Activated gamma-delta T cell treated with anti-CD3 and anti-CD28 coated beads, Interleukin-2, amount 50 U/mL, for 16 hours (primary cell): Measurements from ENCODE around the gene UBE4B.
A peak's percentile ranks its signal among the peaks of the same experiment; 100 is the strongest.
"Not testable (repeated sequence)": the region's sequence is repeated elsewhere in the genome, so short reads cannot be mapped to it uniquely, and the experiment has no call there.

ENCODE experiments used
- DNase-seq: peaks from one replicate; pipeline ENCODE4 v3.0.0-alpha.2; 2020; ENCODE audit warnings: low read depth

The UBE4B gene

GRCh38 chr1:10032590-10033358 lies at the start of gene UBE4B:
Gene UBE4B, plus strand, starts transcription at chr1:10032958. Its CDS starts 713 bp downstream, at chr1:10033671.
- DNase-seq = peak; percentile 96

GRCh38 chr1:9984253-9984652 lies 48.5 kb upstream of the UBE4B start:
- no peak for DNase-seq

- DNase-seq = no peak
Observed at GRCh38 chr1:9985001-9985400, 47.8 kb upstream of the UBE4B start.

DNA sequence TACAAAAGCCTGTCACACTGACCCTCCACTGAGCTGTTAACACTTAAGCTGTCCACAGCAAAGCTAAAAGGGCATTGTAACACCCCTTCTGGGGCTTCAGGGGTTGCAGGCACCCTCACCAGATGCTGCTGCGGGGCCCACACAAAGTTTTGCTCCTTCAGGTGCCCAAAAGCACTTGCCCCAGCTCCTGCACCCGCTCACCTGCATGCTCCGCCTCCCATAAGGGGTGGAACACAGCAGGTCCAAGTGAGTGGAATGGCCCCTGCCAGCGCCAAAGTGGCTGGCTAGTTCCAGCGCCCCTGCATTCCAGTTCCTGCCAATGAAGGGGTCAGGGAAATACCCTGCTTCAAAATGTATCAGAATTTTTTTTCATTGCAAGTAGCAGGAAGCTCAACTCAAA lies 43.0 kb upstream of the UBE4B start:
- DNase-seq = no peak

GRCh38 chr1:9990944-9991343 lies 41.8 kb upstream of the UBE4B start:
- no peak for DNase-seq

DNA sequence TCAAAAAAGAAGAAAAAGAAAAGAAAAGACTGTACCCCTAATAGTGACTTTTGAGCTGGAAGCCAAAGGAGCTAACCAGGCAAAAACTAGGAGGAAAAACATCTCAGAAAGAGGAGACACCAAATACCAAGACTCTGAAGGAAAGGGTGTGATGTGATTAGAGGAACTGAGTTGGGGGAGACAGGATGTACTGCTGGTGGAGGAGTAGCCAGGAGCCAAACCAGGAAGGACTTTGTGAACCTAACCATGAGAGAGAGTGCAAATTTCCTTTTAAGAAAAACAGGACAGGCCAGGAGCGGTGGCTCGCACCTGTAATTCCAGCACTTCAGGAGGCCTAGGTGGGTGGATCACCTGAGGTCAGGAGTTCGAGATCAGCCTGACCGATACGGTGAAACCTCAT lies 39.8 kb upstream of the UBE4B start:
- no peak for DNase-seq

- no peak for DNase-seq
Observed at GRCh38 chr1:9993561-9994075, 39.1 kb upstream of the UBE4B start.

DNA sequence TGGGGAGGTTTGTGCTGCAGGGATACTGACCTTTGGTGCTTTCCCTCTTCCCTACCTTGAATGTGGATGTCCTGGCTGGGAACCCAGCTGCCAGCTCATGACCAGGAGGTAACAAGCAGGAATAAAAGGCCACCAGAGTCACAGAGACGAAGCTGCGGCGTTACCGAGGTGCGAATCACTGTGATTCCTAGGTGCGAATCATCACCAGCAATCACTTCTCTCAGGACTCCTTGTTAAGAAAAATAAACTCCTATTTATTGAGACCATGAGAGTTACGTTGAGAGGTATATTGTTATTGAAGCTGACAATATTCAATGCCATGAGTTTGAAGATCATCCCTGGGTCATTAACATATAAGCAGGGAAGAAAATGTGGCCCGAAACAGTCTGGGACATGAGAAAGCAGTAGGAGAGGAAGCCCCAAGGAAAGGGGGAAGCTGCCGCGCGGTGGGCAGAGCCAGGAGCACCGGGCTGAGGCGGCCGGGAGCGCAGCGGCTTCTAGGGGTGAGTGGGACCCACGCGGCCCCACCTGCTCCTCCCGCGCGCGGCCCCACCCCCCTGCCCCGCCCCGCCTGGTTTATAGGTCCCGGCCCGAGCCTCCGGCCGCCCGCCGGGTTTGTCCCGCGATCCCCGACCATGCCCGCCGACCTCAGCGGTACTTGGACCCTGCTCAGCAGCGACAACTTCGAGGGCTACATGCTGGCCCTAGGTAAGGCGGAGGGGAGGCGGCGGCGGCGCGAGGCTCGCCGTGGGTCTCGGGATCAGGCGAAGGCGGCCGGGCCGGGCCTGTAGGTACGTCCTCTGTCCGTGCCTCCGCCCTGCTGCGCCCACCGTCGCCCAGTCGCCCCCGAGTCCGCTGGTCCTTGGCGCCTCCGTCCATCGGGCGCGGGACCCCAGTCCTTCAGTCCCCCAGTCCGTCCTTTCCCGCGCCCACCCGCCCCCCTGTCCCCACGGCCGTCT lies 35.9 kb upstream of the UBE4B start, which contains the start of gene RBP7:
RBP7 (plus strand) TSS at position 605 of the 959 bp plus-strand sequence; CDS start at position 636, 31 bp downstream.
- DNase-seq = no peak

DNA sequence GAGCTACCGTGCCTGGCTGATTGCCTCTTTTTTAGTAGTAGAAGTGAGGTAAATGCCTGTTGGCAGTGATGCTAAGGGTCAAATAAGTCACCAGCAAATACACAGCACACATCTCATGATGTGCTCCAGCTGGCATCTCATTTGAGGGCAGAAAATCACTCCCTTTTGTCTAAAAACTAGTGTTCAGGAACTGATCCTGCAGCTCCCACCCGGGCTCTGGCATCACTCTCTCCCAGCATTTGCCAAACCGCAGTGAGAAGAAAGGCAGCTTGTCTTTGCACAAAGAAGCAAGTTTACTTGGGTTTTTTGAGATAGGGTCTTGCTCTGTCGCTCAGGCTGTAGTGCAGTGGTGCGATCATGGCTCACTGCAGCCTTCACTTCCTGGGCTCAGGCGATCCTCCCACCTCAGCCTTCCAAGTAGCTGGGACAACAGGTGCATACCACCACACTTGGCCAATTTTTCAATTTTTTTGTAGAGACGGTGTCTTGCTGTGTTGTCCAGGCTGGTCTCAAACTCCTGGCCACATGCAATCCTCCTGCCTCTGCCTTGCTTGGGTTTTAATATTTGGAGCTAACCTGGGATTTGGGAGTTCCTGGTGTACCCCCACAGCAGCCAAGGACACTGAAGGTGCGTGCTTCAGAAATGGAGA lies 31.6 kb upstream of the UBE4B start:
- DNase-seq = no peak

DNA sequence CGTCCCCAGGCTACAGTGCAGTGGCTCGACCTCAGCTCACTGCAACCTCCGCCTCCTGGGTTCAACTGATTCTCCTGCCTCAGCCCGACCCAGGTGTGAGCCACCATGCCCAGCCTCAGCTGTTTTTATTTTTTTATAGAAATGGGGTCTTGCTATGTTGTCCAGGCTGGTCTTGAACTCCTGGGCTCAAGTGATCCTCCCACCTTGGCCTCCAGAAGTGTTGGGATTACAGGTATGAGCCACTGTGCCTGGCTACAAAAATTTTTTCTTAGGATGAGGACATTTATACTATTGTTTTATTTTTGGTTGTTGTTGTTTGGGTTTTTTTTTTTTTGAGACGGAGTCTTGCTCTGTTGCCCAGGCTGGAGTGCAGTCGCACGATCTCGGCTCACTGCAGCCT lies 27.5 kb upstream of the UBE4B start:
- not testable (repeated sequence) for DNase-seq

GRCh38 chr1:10007169-10007568 lies 25.6 kb upstream of the UBE4B start:
- no peak for DNase-seq

DNA sequence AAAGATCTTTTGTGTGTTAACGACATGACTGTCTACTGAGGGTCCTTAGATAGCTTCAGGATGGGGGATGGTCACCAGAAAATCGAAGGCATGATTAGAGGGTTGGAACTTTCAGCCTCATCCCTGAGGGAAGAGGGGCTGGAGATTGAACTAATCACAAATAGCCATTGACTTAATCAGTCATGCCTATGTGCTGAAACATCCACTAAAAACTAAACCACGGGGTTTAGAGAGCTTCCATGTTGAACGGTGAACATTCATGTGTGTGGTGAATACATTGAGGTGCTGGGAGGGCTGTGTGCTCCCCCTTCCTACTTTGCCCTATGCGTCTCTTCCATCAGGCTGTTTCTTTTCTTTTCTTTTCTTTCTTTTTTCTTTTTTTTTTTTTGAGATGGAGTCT lies 18.7 kb upstream of the UBE4B start:
- no peak for DNase-seq

DNA sequence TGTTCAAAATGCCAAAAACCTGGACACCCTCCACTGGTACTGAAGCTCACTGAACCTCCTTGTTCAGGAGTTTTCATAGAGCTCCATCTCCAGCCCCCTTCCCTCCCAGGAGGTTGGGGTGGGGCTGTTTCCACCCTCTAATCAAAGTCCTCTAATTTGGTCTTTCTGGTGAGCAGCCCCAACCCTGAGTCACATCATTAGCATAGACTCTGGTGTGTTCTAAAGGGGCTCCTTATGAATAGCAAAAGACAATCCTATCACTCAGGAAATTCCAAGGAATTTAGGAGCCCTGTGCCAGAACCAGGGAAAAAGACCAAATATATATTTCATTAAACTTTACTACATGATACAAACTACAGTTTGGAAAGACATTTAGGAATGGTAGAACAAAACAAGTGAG lies 13.2 kb upstream of the UBE4B start:
- no peak for DNase-seq

DNA sequence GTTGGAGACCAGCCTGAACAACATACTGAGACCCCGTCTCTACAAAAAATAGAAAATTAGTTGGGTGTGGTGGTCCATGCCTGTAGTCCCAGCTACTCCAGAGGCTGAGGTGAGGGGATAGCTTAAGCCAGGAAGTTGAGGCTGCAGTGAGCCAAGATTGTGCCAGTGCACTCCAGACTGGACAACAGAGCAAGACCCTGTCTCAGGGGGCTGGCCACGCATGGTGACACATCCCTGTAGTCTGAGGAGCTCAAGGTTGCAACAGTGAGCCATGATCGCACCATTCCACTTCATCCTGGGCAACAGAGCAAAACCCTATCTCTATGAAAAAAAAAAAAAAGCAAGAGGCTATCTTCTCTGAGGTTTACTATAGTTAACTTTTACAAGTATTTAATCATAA lies 12.7 kb upstream of the UBE4B start:
- no peak for DNase-seq

- not testable (repeated sequence) for DNase-seq
Observed at GRCh38 chr1:10020678-10021077, 12.1 kb upstream of the UBE4B start.

- not testable (repeated sequence) for DNase-seq
Observed at GRCh38 chr1:10021992-10022391, 10.8 kb upstream of the UBE4B start.

- no peak for DNase-seq
Observed at GRCh38 chr1:10022656-10023055, 10.1 kb upstream of the UBE4B start.

GRCh38 chr1:10025354-10025753 lies 7.4 kb upstream of the UBE4B start:
- no peak for DNase-seq

DNA sequence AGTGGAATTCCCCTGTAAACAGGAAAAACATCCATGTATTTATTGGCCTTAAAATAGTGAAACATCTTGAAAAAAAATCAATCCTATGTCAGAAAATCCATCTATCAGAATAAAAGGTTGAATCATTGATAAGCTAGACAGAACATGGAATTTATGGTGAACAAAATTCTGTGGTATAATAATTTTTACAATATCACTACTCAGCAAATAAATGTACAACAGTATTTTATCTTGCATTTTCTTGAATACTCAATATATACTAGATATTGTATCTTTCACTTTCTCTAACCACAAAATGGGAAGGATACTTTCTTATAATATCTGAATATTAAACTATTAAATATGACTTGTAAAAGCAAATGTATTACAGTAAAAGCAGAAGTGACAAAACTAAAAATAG lies 5.7 kb upstream of the UBE4B start:
- no peak for DNase-seq

GRCh38 chr1:10028956-10029500 lies 3.7 kb upstream of the UBE4B start:
- DNase-seq = not testable (repeated sequence)

DNA sequence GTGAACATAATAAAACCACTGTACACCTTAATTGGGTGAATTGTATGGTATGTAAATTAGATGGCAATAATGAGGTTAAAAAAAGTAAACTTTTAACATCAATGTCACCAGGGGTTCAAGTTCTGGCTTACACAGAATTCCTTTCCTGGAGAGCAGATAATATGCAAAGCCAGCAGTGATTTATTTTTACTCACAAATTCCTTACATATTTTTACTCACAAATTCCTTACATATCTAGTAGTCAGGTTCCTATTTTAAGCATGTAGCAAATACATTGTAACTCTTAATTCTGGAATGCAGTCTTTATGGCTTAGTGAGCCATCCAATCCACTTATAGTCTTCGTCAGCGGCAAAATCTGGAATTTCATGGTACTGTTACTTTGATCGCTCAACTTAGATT lies 1.3 kb upstream of the UBE4B start:
- no peak for DNase-seq

- no peak for DNase-seq
Observed at GRCh38 chr1:10033359-10033845, 644 bp downstream of the UBE4B start.
